Coronary artery (tissue), 2 donors: ENCODE measurements around the gene GNG14.
A peak's percentile ranks its signal among the peaks of the same experiment; 100 is the strongest.

Experiments used
- DNase-seq: peaks from one replicate; pipeline ENCODE4 v3.0.0-alpha.2; 2017; ENCODE audit warnings: low spot score
- H3K27ac ChIP-seq, 2 donors: fragments of 200-600 bp; sonication (generic); one replicate each; pipeline ENCODE4 v1.5.1; 2016 to 2019
- H3K4me3 ChIP-seq: fragments of 200-600 bp; sonication (generic); 2 replicates; pipeline ENCODE4 v1.5.1; 2016; ENCODE audit warnings: mild to moderate bottlenecking, moderate library complexity
- TF ChIP-seq, protein P1 (sequence below): fragments of 200-600 bp; sonication (generic); IDR thresholded peaks from one replicate; pipeline ENCODE4 v1.5.1; 2019; ENCODE audit warnings: antibody characterized with exemption

Gene GNG14

DNA sequence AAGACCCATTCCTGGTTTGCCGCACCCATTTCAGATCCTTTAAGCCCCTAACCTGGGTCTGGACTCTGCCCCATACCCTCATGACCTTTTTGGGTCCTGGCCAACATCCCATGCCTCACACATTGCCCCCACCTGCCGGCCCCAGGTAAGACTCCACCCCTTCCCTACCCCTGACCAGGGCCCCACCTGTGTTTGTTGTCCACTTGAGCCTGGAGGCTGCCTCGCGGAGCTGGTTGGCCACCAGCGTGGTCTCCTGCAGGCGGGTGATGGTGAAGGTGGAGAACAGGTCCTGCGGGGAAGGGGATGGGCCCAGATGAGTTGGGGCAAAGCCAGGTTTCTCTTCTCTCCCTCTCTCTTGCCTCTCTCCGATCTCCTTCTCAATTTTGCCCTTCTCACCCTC lies 40.8 kb upstream of the GNG14 start:
- Histone ChIP-seq H3K27ac (no peak overlapping the region), H3K4me3 (no peak overlapping the region)
- TF ChIP-seq, protein P1, sequence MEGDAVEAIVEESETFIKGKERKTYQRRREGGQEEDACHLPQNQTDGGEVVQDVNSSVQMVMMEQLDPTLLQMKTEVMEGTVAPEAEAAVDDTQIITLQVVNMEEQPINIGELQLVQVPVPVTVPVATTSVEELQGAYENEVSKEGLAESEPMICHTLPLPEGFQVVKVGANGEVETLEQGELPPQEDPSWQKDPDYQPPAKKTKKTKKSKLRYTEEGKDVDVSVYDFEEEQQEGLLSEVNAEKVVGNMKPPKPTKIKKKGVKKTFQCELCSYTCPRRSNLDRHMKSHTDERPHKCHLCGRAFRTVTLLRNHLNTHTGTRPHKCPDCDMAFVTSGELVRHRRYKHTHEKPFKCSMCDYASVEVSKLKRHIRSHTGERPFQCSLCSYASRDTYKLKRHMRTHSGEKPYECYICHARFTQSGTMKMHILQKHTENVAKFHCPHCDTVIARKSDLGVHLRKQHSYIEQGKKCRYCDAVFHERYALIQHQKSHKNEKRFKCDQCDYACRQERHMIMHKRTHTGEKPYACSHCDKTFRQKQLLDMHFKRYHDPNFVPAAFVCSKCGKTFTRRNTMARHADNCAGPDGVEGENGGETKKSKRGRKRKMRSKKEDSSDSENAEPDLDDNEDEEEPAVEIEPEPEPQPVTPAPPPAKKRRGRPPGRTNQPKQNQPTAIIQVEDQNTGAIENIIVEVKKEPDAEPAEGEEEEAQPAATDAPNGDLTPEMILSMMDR = no peak
- no peak for DNase-seq

GRCh38 chr19:12647490-12648071 lies 40.2 kb upstream of the GNG14 start:
- H3K4me3 ChIP-seq = peak overlapping the region; percentile 65
- TF ChIP-seq, protein P1 = no peak
- peak overlapping the region in 1 of 2 donors; percentile 31 for H3K27ac ChIP-seq

DNA sequence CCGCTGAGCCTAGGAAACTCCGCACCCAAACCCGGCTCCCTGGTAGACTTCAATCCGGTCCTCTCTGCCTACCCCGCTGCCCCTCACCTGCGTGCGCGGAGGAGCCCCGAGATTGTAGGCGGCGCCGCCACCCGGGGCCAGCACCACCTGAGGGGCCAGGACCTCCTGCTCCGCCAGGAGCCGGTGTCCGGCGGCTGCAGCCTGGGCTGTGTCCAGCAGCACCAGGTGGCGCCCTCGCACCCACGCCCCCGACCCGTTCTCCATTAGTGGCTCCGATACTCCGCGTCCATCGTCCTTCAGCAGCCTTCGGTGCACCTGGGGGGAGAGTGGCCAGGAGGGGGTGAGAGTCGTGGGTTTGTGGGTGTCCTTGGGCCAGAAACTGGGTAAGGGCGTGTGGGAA lies 39.7 kb upstream of the GNG14 start:
- no peak for DNase-seq
- peak overlapping the region; percentile 65 for H3K4me3 ChIP-seq
- no peak overlapping the region for H3K27ac ChIP-seq
- TF ChIP-seq, protein P1 = no peak

More at GRCh38 chr19:12647490-12648071, 40.2 kb upstream of the GNG14 start:
- DNase-seq = no peak

DNA sequence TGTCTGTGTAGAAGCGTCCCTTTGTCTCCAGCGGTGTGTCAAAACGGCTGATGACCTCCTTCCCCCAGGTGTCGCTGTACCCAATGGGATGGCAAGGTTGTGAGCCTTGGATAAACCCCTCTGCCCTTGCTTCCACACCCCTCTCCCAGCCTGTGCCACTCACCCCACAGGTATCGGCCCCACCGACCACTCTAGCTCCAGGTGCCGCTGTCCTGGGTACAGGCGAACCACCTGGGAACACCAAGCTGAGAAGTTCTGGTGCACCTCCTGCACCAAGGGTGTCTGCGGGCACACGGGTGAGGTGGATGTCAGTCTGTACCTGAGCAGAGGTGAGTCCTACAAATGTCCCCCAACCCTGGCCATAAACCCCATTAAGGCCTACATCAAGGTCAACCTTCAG lies 37.9 kb upstream of the GNG14 start:
- Histone ChIP-seq H3K27ac (no peak overlapping the region), H3K4me3 (no peak overlapping the region)
- TF ChIP-seq, protein P1 = no peak
- DNase-seq = no peak

DNA sequence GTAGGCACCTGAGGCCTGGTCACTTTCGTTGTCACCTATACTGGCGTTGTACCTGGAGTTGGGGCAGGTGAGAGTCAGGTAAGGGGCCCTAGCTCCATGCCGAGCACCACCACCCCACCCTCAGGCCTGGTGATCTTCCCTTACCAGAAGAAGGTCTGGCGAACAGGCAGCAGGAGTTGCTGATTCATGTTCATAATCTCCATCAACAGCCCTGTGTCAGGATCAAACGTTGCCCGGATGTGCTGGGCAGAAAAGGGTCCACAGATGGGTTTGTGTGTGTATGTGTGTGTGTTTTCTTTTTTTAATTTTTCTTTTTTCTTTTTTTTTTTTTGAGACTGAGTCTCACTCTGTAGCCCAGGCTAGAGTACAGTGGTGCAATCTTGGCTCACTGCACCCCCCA lies 35.6 kb upstream of the GNG14 start:
- no peak overlapping the region for H3K27ac ChIP-seq
- TF ChIP-seq, protein P1 = no peak
- DNase-seq = no peak
- no peak overlapping the region for H3K4me3 ChIP-seq

DNA sequence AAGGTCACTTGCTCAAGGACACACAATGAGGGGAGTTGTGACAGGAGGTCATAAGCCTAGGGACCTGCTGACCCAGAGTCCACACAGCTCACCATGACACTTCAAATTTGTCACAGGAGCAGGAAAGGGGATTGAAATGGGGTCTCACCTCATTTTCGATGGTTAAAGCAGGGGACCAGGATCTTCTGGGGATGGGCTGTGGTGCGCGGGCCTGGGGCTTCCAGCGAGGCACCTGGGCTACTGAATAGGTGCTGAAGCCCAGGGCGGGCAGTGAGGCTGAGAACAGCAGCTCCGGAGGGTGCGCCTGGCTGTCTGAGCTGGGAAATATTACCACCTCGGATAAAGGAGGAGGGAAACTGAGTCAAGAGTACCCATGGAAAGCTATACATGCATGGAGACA lies 32.3 kb upstream of the GNG14 start:
- TF ChIP-seq, protein P1 = no peak
- Histone ChIP-seq H3K4me3 (no peak overlapping the region), H3K27ac (no peak overlapping the region)
- DNase-seq = no peak

DNA sequence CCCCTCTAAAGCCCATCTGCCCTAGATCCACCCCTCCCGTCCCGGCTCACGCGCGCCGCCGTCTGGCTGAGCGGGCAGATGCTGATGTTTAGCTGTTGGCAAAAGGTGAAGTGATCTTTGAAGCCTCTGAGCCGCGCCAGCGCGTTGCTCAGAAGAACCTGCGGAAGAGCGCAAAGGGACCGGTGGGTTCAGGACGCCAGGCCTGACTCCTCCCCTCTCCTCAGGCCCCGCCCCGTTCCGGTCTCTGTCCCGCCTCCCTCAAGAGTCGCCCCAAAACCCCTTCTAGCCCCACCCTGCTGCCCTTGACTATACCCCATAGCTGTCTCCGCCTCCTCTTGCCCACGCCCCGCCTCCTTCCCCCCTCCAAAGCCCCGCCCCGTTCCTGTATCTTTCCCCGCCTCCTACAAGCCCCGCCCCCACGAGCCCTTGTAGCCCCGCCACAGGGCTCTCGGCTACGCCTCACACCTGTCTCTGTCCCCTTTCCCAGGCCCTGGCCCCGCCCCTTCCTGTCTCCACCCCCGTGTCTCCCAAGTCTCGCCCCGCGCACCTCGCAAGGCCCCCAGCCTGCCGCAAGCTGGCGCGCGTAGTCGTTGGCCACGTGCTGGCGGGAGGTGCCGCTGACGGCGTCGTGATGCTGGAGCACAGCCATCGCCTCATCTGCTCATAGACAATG lies 30.8 kb upstream of the GNG14 start:
- no peak for DNase-seq
- Histone ChIP-seq H3K27ac (no peak overlapping the region), H3K4me3 (no peak overlapping the region)
- TF ChIP-seq, protein P1 = no peak
